HG02884 (cell line): ENCODE measurements around the gene MUC3A.

Source experiments
- ATAC-seq: cut with Tn5 transposase; IDR thresholded peaks from one replicate; pipeline ENCODE4 v1.9.1; 2021; ENCODE audit warnings: mild to moderate bottlenecking, moderate library complexity; ENCODE audit not compliant: unreplicated experiment

Gene MUC3A

DNA sequence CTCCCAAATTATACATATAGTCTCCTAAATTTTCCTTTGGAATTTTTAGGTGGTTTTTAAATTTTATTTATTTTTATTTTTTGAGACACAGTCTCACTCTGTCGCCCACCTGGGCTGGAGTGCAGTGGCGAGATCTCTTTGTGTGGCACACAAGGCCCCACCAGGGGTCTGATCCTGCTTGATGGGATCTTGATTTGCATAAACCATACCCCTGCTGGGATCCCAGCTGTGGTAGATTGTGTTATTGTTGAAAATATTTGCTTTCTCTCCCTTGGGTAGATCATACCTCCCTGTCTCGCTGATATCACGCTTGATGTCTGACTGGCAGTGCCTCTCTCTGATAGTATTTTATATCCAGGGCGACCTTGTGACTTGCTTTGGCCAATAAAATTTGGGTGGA is 5.6 kb upstream of the MUC3A start:
- no peak for ATAC-seq

DNA sequence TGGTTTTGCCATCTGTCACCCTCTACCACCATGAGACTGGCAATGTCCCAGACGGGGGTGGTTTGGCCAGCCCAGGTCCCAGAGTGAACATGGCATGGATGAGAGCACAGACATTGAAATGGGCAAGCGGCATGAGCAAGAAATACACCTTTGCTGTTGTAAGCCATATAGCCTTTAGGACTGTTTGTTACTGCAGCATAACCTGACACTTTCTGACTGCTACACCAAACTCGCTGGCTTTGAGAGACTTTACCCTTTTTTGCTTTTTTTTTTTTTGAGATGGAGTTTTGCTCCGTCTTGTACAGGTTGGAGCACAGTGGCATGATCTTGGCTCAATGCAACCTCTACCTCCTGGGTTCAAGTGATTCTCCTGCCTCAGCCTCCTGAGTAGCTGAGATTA is 5.2 kb upstream of the MUC3A start:
- ATAC-seq = no peak

- ATAC-seq = no peak
These were observed 3.2 kb upstream of the MUC3A start for GRCh38 chr7:100946111-100946510.

DNA sequence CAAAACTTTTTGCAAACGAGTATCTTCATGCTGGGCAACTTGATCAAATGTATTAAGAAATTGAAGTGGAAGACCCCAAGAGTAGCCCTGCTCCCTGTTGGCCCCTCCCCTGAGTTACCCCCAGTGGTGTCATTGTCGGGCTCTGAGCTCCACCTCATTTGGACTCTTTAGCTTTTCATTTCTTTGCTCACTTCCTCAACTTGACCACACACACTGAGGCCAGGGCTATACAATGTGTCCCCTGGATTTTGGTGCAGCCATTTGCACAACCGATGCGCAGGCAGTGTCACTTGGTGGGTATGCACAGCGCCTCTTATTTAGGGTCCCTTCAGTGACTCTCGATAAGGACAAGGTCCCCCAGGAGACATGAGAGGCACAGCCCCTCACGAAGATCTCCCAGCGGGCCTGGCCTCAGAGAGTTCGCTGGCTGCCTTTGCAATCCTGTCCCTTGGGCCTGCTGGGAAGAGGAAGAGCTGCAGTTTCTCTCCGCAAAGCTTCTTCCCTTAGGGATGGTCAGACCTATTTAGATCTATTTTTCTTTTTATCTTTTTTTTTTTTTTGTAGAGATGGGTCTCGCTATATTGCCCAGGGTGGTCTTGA is 2.5 kb upstream of the MUC3A start:
- ATAC-seq = no peak

GRCh38 chr7:100947792-100948191 is 1.5 kb upstream of the MUC3A start:
- no peak for ATAC-seq

DNA sequence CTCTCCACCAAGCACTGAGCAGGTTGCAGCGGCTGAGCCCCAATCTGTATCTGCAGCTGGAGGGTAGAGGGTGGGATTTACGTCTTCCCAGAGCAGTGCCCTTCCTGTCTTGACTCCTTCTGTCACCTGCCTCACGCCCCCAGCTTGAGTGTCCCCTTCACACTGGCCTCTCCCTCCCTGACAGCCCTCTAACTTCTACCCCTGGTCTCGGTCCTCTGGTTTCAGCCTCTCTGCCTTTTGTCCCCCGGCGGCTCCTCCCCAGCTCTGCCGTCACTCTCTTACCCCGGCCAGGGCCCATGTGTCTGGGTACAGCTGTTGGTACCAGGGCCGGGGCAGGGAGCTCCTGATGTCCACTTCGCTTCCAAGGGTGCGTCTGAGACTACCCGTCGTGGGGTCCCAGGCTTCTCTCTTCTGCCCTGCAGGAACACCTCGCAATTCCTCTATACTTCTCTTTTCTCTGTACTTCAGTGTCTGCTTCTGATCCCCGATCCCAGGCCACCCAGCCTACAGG is 654 bp downstream of the MUC3A start:
- no peak for ATAC-seq

DNA sequence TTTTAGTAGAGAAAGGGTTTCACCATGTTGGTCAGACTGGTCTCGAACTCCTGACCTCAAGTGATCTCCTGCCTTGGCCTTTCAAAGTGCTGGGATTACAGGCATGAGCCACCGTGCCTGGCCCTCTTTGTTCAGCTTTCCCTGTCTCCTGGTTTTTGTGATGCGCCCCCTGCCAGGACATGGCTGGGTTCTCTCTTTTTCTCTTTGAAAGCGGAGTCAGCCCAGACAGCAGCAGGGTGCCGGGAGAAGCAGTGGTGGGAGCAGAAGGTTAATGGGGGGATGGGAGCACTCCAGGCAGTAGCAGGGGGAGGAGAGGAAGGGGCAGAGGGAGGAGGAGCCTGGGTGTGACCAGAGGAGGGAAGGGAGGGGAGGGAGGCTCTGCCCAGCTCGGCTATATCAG is 1.8 kb downstream of the MUC3A start:
- ATAC-seq = no peak

GRCh38 chr7:100951888-100952560 is 2.7 kb downstream of the MUC3A start:
- ATAC-seq = no peak

DNA sequence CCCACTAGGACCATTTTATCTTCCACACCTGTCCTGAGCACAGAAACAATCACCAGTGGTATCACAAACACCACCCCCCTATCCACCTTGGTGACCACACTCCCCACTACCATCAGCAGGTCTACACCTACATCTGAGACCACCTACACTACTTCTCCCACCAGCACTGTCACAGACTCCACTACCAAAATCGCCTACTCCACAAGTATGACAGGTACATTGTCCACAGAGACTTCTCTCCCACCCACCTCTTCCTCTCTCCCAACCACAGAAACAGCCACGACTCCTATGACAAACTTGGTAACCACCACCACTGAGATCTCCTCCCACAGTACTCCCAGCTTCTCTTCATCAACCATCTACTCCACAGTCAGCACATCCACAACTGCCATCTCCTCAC is 3.3 kb downstream of the MUC3A start:
- no peak for ATAC-seq

DNA sequence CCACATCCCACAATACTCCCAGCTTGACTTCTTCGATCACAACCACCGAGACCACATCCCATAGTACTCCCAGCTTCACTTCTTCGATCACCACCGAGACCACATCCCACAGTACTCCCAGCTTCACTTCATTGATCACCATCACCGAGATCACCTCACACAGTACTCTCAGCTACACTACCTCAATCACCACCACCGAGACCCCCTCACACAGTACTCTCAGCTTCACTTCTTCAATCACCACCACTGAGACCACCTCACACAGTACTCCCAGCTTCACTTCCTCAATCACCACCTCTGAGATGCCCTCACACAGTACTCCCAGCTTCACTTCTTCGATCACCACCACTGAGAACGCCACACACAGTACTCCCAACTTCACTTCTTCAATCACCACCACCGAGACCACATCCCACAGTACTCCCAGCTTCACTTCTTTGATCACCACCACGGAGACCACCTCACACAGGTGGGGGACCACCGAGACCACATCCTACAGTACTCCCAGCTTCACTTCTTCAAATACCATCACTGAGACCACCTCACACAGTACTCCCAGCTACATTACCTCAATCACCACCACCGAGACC is 8.6 kb downstream of the MUC3A start:
- ATAC-seq = no peak

DNA sequence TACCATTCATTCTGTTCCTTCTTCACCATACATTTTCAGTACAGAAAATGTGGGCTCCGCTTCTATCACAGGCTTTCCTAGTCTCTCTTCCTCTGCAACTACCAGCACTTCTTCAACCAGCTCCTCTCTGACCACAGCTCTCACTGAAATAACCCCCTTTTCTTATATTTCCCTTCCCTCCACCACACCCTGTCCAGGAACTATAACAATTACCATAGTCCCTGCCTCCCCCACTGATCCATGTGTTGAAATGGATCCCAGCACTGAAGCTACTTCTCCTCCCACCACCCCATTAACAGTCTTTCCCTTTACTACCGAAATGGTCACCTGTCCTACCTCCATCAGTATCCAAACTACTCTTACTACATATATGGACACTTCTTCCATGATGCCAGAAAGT is 10.6 kb downstream of the MUC3A start:
- ATAC-seq = no peak

DNA sequence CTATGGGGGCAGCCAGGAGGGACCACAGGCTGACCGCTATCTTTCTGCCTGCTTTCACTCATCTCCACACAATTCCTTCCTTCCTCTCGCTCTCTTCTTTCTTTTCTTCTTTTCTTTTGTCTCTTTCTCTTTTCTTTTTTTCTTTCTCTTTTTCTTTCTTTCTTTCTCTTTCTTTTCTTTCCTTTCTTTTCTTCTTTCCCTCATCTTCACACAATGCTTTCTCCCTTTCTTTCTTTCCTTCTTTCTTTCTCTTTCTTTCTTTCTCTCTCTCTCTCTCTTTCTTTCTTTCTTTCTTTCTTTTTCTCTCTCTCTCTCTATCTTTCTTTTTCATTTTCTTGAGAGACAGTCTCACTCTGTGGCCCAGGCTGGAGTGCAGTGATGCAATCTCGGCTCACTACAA is 13.2 kb downstream of the MUC3A start:
- ATAC-seq = no peak

- ATAC-seq = no peak
These were observed 14.1 kb downstream of the MUC3A start for GRCh38 chr7:100963386-100963785.

DNA sequence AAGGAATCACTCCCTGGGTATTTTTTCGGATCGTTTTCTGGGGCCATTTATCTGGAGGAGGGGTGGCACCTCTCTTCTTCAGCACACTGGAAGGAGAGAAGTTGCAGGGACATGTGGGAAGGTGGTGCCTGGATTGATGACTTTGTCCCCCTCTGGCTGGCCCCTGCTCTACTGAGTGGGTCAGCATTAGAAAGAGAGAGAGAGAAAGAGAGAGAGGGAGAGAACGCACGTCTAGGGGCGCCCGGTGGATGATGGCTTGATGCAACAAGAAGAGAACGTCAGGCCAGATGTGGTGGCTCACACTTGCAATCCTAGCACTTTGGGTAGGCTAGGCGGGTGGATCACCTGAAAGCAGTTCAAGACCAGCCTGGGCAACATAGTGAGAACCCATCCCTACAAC is 14.5 kb downstream of the MUC3A start:
- no peak for ATAC-seq

DNA sequence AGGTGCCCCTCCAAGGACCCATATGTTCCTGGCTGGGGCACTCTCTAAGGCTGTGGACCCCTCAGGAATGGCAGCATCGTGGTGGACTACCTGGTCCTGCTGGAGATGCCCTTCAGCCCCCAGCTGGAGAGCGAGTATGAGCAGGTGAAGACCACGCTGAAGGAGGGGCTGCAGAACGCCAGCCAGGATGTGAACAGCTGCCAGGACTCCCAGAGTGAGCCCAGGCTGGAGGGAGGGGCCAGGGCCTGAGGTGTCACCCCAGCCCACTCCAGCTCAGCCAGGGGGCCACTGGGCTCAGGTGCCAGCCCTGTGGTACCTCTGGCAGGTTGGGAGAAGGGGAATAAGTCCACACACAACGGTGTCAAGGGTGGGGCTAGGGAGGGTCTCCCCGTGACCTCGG is 15.3 kb downstream of the MUC3A start:
- ATAC-seq = no peak

DNA sequence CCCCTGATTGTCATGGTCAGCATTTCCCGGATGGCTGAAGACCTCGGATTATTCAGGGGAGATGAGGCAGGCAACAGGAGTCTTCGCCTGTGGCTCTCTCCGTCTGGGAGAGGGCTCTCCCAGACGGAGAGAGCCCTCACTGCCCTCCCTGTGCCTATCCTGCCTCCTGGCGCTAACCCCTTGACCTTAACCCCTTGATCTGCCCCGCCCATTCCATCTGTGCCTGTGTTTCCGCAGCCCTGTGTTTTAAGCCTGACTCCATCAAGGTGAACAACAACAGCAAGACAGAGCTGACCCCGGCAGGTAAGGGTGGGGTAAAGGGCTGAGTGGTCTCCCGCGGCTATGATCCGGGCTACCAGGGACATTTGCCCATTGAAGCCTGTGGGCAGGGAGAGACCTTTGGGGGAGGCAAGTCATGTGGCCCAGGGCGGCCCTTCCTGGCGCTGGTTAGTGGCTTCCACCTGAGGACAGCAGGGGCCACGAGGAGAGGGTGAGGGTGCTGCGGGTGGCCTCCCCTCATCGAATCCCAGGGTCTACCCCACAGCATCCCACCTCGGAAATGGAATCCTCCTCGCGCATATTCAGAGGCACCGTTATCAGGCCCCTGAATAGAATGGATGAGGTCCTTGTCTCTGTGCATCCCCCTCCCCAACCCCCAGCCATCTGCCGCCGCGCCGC is 15.8 kb downstream of the MUC3A start:
- ATAC-seq = no peak

DNA sequence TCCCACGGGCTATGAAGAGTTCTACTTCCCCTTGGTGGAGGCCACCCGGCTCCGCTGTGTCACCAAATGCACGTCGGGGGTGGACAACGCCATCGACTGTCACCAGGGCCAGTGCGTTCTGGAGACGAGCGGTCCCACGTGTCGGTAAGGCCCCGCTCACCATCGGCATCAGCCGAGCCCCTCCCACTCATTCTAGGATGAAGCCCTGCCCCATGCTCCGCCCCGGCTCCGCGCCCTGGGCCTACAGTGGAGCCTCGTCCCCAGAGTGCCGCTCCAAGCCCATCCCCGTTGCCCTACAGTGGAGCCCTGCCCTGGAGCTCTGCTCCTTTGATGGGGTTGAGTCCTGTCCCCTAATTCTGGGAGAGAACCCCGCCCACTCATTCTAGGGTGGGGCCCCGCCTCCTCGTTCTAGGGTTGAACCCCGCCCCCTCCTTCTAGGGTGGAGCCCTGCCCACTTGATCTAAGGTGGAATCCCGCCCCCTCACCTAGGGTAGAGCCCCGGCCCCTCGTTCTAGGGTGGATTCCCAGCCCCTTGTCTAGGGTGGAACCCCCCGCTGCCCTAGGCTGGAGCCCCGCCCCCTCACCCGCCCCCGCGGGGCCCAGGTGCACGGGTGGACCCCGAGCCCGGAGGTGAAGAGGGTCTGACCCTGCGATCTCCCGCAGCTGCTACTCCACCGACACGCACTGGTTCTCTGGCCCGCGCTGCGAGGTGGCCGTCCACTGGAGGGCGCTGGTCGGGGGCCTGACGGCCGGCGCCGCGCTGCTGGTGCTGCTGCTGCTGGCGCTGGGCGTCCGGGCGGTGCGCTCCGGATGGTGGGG is 16.6 kb downstream of the MUC3A start:
- ATAC-seq = no peak

DNA sequence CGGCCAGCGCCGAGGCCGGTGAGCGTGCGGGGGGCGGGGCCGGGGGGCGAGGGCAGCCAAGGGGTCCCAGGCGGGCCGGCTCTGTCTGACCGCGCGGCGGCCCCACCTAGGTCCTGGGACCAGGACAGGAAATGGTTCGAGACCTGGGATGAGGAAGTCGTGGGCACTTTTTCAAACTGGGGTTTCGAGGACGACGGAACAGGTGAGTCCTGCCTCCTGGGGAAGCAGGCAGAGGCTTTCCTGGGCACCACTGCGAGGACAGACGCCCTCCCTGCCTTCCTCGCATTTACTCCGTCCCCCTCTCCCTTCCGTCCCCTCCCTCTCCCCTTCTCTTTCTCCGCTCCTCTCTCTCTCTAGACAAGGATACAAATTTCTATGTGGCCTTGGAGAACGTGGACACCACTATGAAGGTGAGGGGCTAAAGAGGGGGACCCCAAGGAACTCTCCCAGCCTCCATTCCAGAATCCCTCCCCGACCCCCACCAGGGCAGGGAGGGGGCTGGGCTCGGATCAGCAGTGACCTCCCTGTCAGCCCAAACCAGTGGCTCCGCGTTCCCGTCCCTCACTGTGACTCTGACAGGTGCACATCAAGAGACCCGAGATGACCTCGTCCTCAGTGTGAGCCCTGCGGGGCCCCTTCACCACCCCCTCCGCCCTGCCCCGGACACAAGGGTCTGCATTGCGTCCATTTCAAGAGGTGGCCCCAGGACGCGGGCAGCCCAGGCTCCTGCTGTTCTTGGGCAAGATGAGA is 17.4 kb downstream of the MUC3A start:
- ATAC-seq = no peak

DNA sequence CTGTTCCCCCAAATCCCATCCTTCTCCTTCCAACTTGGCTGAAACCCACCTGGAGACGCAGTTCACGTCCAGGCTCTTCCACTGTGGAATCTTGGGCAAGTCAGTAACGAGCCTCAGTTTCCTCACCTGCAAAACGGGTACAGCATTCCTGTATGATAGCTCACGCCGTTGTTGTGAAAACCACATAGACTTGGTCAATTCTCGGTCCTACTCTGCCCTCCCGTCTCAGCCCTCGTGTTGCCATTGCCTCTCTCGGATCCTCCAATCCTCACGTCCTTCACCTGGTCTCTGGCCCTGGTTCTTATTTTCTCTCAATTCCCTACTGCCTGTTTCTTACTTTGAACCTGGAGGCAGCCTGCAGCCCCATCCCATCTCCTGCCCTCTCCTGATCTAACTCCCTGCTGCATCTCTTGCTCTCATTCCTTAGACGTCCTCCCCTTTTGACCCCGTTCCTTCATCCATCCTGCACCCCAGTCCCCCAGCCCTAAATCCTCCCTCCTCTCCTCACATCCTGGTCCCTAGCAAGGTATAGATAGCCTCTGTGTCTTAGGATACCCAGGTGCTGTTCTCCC is 18.0 kb downstream of the MUC3A start:
- no peak for ATAC-seq

DNA sequence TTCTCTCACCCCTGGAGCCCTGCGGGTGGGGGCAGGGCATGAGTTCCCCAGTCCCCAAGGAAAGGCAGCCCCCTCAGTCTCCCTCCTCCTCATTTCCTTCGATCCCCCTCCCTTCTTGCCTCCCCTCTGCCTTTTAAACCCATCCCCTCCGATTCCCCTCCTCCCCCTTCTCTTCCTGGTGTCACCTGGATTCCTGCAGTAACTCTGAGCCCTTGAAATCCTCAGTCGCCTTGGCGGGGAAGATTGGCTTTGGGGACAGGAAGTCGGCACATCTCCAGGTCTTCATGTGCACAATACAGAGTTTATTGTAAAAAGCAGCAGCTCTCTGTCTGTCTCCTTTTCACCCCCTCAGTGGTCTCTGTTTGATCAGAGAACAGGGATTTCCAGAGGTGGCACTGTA is 18.7 kb downstream of the MUC3A start:
- ATAC-seq = no peak
